Activated CD8-positive, alpha-beta memory T cell treated with anti-CD3 and anti-CD28 coated beads for 1 hour (primary cell): ENCODE data around the gene B4GALNT1.
"Not testable (repeated sequence)": the region's sequence is repeated elsewhere in the genome, so short reads cannot be mapped to it uniquely, and the experiment has no call there.

Source experiments
- DNase-seq, 2 donors: peaks; one replicate each; pipeline ENCODE4 v3.0.0-alpha.2; 2020; ENCODE audit warnings: low read depth in 1 of 2; ENCODE audit errors: extremely low read depth in 1 of 2

The B4GALNT1 gene

DNA sequence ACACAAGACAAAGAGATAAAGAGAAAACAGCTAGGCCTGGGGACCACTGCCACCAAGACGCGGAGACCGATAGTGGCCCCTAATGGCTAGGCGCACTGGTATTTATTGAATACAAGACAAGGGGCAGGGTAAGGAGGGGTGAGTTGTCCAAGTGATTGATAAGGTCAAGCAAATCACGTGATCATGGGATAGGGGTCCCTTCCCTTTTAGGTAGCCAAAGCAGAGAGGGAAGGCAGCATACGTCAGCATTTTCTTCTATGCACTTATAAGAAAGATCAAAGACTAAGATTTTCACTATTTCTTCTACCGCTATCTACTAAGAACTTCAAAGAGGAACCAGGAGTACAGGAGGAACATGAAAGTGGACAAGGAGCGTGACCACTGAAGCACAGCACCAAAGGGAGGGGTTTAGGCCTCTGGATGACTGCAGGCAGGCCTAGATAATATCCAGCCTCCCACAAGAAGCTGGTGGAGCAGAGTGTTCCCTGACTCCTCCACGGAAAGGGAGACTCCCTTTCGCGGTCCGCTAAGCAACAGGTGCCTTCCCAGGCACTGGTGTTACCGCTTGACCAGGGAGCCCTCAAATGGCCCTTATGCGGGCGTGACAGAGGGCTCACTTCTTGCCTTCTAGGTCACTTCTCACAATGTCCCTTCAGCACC is 43.9 kb downstream of the B4GALNT1 start:
- not testable (repeated sequence) for DNase-seq

DNA sequence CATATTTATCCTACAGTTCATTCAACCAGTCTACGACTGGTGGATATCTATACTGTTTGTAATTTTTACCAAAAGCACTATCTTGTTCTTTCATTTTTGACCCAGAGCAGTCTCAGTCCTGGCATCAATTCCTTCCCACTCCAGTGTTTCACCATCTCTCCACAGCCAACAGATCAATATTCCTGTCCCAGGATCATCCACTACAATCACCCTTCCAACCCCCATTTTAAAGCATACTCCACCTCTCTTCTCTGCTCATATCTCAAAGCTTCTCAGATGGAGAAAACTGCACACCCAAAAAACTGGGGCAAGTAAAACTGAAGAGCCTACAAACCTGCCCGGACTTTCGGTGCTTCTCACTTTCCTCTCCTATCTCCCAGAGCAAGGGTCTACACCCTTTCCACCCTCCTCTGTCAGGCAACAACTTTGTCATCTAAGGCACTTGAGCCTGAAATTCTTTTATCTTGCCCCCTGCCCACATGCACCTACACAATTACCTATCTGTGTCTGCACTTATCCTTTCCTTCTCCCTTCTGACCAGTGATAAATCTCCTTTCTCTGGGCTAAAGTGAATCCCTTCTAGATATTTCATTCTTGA is 46.1 kb downstream of the B4GALNT1 start:
- DNase-seq, result no peak

DNA sequence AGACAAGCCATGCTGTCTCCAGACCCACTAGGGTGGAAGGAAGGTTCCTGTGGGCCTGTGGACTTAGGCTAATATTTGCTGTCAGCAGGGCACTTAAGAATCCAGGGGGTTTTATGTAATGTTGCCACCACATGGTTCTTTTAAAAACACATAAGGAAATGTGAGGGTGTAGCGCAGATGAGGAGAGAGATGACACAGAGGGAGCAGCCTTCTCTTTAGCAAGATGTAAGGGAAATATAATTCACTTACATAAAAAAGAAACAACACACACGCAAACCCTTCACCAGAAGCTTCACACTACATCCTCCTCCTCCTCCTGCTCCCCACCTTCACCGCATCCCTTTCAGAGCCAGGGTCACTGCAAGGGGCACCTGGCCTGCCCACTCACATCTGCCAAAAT is 46.9 kb downstream of the B4GALNT1 start:
- DNase-seq, result no peak

DNA sequence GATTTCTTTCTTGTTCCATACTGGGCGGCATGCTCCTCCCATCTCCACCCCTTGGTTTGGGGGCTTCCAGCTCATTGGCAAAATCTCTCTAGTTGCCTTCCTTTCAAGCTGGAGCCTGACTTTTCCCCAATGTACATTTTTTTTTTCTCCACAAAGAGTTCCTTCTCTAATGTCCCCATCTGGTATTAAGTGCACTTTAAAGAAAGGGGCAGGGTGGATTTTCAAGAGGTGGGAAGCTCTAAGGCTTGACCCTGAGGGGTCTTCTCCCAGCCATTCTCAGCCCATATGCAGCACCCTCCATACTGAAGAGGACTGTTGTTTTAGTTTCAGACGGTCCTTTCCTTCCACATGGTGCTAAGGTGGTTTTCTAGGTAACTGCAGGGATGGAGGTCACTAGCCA is 47.8 kb downstream of the B4GALNT1 start:
- no peak for DNase-seq

DNA sequence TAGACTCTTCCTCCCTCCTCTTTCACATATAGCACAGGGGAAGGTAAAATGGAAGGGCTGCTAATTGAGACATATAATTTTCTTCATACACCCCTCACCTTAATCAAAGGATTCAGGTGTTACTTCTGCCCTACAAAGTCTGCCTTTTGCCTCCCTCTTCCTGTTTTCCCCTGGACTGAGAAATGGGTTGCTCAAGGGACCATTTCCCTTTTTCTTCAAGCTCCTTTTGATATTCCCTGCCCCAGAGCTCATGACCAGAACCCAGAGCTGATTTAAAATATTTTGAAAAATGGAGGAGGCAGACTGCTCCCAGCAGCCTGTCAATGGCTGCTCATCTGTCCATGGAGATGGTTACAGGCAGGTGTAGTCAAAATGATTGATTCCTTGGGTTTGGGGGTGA is 48.3 kb downstream of the B4GALNT1 start:
- no peak for DNase-seq

DNA sequence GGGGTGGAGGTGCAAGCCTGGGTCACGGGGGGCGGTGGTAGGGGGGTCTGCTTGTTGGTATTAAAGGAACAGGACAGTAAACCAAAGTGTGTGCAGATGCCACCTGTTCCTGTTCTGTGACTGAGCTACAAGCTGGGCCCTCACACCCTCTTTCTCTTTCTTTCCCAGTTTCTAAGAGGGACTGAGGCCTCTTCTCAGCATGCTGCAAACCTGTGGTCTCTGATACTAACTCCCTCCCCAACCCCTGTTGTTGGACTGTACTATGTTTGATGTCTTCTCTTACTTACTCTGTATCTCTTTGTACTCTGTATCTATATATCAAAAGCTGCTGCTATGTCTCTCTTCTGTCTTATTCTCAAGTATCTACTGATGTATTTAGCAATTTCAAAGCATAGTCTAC is 49.0 kb downstream of the B4GALNT1 start:
- DNase-seq, result no peak

DNA sequence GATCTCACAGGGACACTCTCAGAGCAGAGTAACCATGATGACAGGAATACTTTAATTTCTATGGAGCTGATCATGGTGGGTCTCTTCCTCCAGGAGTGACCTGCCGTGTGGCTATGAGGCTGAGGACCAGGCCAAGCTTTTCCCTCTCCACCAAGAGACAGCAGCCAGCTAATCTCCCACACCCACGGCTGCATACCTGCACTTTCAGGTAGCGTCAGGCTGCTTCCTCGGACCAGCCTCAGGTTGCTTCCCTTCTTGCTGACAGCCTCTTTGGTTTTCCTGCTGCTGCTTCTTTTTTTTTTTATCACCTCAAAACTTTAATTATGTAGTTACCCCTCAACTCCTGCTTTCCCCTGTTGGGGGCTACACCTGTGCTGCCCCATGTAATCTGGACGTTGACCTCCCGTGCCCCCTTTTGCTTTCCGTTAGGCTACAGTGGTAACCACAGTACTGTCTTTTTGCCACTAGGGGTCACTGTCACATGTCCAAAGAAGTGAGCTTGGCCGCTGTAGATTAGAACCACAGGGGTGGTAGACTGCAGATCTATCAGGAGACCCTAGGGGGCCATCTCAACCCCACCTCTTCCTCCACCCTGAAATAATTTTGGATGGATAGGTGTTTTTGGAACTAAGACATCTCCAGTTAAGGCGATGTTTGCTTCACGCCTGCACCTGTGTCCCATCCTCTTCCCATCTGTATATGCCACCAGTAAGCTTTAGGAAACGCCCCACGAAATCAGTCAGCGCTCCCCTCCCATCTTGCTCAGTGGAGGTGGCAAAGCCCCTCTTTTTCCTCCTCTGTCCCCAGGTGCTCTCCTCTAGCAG is 49.8 kb downstream of the B4GALNT1 start:
- peak; percentile 21 to 42 for DNase-seq

DNA sequence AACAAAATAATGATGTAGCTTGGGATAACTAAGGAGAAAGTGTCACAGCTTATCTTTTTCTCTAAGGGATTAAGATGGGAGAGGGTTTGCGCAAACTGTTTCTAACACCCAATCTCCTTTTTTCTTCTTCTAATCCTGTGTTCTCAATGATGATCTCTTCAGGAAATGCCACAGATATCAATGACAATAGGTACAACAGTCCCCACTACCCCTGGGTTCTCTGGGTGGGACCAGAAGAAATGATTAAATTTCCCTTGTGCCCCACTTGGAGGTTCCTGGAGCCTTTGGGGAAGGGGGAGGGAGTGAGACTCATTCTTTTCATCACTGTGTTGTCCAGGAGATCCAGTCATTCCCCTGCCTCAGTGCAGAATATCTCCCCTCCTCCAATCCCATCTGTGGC is 50.6 kb downstream of the B4GALNT1 start:
- DNase-seq, result no peak

DNA sequence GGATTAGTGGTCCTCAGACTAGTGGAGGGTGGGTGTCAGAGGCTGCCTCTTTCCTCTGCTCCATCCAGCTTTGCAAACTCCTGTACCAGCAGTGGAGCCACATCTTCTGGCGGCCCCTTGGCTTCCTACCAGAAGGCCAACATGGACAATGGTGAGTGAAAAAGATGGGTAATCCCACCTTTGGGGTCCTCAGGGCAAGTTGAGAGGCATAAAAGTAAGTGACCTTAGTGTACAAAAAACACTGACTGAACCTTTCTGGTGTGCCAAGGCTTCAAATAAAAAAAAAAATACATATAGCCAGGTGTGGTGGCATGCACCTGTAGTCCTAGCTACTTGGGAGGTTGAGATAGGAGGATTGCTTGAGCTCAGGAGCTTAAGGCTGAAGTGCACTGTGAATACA is 51.2 kb downstream of the B4GALNT1 start:
- no peak for DNase-seq

DNA sequence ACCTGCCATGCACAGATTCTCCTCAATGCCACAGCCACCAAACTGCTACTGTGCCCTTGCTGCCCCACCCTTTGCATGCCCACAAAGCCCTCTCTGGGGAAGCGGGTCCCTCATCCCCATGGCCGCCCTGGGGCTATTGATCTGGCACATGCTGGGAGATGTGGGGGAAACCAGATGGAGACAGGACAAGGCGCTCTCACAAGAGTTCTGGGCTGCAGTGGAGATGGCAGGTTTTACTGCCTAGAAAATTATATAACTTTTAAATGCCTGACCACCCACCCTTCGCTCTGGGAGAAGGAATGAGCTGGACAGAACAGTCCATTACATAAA is 52.6 kb downstream of the B4GALNT1 start:
- DNase-seq, result no peak

DNA sequence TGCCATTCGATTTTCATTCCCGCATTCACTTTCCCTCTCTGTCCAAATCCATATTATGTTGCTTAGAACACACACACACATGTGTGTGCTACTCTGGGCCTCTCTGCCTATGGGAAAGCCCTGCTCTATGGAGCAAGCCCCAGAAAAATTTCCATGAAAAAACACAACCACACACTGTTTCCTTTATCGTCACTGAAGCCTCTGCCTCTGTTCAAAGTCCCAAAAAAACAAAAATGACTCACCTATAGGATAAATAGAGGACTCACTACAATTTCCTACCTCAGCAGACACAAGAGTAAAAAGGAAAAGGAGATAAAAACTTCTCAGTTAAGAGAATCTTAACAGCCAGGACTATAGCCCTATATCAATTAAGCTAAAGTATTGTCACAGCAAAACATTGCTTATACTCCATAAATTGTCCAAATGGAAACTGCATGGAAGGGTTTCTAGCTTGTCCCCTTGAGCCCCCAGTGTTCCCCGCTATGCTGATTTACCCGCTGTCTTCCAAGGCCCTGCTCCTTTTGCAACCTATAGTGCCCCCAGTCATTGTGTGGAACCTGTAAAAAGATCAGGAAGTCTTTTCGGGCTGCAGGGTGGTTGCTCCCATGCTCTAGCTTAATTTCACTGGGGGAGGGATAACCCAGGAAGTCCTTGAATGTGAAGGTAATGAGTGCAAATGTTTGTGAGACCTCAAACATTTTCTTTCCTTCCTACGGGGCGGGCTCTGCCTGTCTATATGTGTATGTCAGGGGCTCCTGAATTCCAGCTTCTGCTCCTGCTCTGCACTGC is 53.1 kb downstream of the B4GALNT1 start:
- no peak for DNase-seq

DNA sequence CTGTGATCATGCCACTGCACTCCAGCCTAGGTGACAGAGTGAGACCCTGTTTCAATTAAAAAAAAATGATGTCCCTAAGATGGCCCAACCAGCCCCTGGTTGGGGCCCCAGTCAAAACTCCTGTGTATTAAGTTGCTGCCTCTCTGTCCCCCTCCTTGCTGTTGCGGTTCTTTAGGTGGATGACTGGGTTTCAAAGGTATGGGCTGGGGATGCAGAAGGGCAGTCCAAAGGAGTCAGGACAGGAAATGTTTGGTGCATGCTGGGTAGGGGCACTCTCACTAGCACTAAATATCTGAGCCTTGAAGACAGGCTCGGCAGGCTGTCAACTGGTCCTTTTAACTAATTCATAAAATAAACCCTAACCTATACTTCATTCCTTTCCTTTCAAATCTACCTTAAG is 54.0 kb downstream of the B4GALNT1 start:
- DNase-seq, result no peak

DNA sequence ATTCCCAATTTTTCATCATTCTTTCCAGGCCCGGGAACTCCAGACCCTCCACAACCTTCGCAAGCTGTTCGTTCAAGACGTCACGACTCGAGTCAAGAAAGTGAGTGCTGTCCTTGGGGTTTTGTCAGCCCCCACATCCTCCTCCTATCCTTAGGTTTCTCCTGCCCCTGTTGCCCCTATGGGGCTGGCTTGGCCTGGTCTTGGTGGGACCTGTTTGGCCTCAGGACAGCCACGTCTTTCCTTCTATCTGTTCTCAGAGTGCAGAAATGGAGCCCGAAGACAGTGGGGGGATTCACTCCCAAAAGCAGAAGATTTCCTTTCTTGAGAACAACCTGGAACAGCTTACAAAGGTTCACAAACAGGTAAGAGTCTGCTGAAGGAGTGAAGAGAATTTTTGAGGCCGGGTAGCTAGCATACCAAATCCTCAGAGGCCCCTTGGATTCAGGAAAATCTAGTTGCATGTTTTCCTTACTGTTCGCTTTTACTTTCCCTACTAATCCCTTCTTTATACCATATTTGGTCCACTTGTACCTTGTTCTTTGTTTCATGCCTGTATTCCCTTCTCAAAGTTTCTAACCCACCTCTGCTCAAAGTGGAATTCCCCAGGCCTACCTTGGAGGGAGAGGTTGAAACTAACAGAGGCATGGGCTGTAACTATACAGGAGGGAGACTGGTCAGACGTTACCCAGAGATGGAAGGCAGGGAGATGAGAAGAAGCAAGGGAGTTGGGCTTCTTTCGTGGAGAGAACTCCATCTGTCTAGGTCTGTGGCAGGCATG is 54.8 kb downstream of the B4GALNT1 start:
- DNase-seq, result no peak

DNA sequence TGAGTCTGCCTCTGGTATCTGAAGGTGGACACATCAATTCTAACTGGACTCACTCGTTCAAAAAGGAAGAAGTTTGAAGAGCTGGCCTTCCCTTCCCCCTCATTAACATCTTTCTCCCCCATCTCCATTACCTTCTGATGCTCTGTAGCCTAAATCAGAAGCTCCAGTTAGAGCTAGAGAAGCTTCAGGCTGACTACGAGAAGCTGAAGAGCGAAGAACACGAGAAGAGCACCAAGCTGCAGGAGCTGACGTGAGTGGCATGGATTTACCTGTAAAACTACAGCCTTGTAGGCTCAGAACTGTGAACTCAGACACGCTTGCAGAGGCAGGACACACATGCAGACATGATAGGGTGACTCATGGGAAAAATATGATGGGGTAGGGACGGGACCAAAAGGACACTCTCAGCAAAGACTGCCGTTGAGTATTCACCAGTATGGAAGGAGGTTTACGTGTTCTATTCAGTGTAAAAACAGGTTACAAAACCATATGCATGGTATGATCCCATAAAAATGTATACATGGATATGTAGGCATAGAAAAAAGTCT is 56.3 kb downstream of the B4GALNT1 start:
- no peak for DNase-seq
